PC-3 (cell line): ENCODE measurements around the gene ZNF100.

ENCODE experiments used
- CTCF ChIP-seq: fragments of 300-600 bp; sonication (generic); conservative IDR thresholded peaks from 2 replicates; pipeline ENCODE4 v1.5.1; 2017; ENCODE audit warnings: antibody characterized with exemption, low read depth, mild to moderate bottlenecking, low read length
- EZH2 ChIP-seq: fragments of 300-600 bp; sonication (generic); IDR thresholded peaks from one replicate; pipeline ENCODE4 v1.6.1; 2017; ENCODE audit warnings: antibody characterized with exemption, mild to moderate bottlenecking, low read length; ENCODE audit not compliant: unreplicated experiment

GRCh38 chr19:21812448-21812847 is 45.1 kb upstream of the ZNF100 start:
- TF ChIP-seq CTCF (no peak), EZH2 (no peak)
